HUES48 (cell line): Measurements from ENCODE around the gene ASAP3.
"Not testable (repeated sequence)": the region's sequence is repeated elsewhere in the genome, so short reads cannot be mapped to it uniquely, and the experiment has no call there.

Experiments used
- H3K27ac ChIP-seq: one replicate; pipeline ENCODE4 v1.7.0; 2013; ENCODE audit warnings: low read depth, low read length, inconsistent platforms
- H3K27me3 ChIP-seq: 2 replicates; pipeline ENCODE4 v1.6.1; 2013; ENCODE audit warnings: mild to moderate bottlenecking, low read length; ENCODE audit not compliant: control insufficient read depth, insufficient read depth
- H3K36me3 ChIP-seq: 2 replicates; pipeline ENCODE4 v1.6.1; 2013; ENCODE audit warnings: low read length; ENCODE audit not compliant: control insufficient read depth, insufficient read depth
- H3K4me1 ChIP-seq: 2 replicates; pipeline ENCODE4 v1.6.1; 2013; ENCODE audit warnings: mild to moderate bottlenecking, low read length; ENCODE audit not compliant: control insufficient read depth, insufficient read depth
- H3K4me3 ChIP-seq: 2 replicates; pipeline ENCODE4 v1.5.1; 2013; ENCODE audit warnings: mild to moderate bottlenecking, low read depth, low read length
- H3K9ac ChIP-seq: 2 replicates; pipeline ENCODE4 v1.6.1; 2013; ENCODE audit warnings: mild to moderate bottlenecking, low read depth, low read length, moderate library complexity
- H3K9me3 ChIP-seq: 2 replicates; pipeline ENCODE4 v1.6.1; 2013; ENCODE audit warnings: low read length; ENCODE audit not compliant: control insufficient read depth, insufficient read depth

ASAP3 gene

GRCh38 chr1:23392125-23392855 is 91.7 kb downstream of the ASAP3 start:
- H3K4me1 ChIP-seq, result peaks cover 12% of the 10 kb centered on the region
- no peaks in the 10 kb centered on the region for H3K36me3 ChIP-seq
- no peak overlapping the region for H3K9ac ChIP-seq
- H3K4me3 ChIP-seq, result no peak overlapping the region
- no peak overlapping the region for H3K27ac ChIP-seq
- no peaks in the 10 kb centered on the region for H3K9me3 ChIP-seq
- peaks cover 90% of the 10 kb centered on the region for H3K27me3 ChIP-seq

GRCh38 chr1:23389837-23390321 is 94.1 kb downstream of the ASAP3 start:
- no peak overlapping the region for H3K4me3 ChIP-seq
- H3K36me3 ChIP-seq, result no peaks in the 10 kb centered on the region
- peaks cover 6% of the 10 kb centered on the region for H3K4me1 ChIP-seq
- no peak overlapping the region for H3K27ac ChIP-seq
- peaks cover 88% of the 10 kb centered on the region for H3K27me3 ChIP-seq
- H3K9ac ChIP-seq, result no peak overlapping the region
- H3K9me3 ChIP-seq, result no peaks in the 10 kb centered on the region

- no peaks in the 10 kb centered on the region for H3K4me1 ChIP-seq
- H3K4me3 ChIP-seq, result no peak overlapping the region
- no peaks in the 10 kb centered on the region for H3K36me3 ChIP-seq
- peaks cover 87% of the 10 kb centered on the region for H3K27me3 ChIP-seq
- no peak overlapping the region for H3K9ac ChIP-seq
- no peak overlapping the region for H3K27ac ChIP-seq
- H3K9me3 ChIP-seq, result no peaks in the 10 kb centered on the region
These were observed 96.5 kb downstream of the ASAP3 start for GRCh38 chr1:23387494-23387893.

- H3K9me3 ChIP-seq, result no peaks in the 10 kb centered on the region
- no peak overlapping the region for H3K27ac ChIP-seq
- no peak overlapping the region for H3K9ac ChIP-seq
- H3K4me3 ChIP-seq, result no peak overlapping the region
- H3K36me3 ChIP-seq, result no peaks in the 10 kb centered on the region
- peaks cover 90% of the 10 kb centered on the region for H3K27me3 ChIP-seq
- H3K4me1 ChIP-seq, result no peaks in the 10 kb centered on the region
These were observed 98.8 kb downstream of the ASAP3 start for GRCh38 chr1:23385119-23385621.

- Histone ChIP-seq H3K36me3 (no peaks in the 10 kb centered on the region), H3K4me1 (no peaks in the 10 kb centered on the region), H3K9ac (no peak overlapping the region), H3K4me3 (no peak overlapping the region), H3K9me3 (no peaks in the 10 kb centered on the region), H3K27ac (no peak overlapping the region), H3K27me3 (peaks cover 90% of the 10 kb centered on the region)
These were observed 99.5 kb downstream of the ASAP3 start for GRCh38 chr1:23384312-23385058.

- H3K4me3 ChIP-seq, result no peak overlapping the region
- no peak overlapping the region for H3K9ac ChIP-seq
- H3K27me3 ChIP-seq, result peaks cover 87% of the 10 kb centered on the region
- H3K27ac ChIP-seq, result no peak overlapping the region
- H3K4me1 ChIP-seq, result no peaks in the 10 kb centered on the region
- H3K9me3 ChIP-seq, result no peaks in the 10 kb centered on the region
- H3K36me3 ChIP-seq, result no peaks in the 10 kb centered on the region
These were observed 100.2 kb downstream of the ASAP3 start for GRCh38 chr1:23383577-23384311.

GRCh38 chr1:23381233-23381885 is 102.6 kb downstream of the ASAP3 start:
- no peaks in the 10 kb centered on the region for H3K4me1 ChIP-seq
- H3K9ac ChIP-seq, result no peak overlapping the region
- H3K9me3 ChIP-seq, result no peaks in the 10 kb centered on the region
- peaks cover 92% of the 10 kb centered on the region for H3K27me3 ChIP-seq
- H3K4me3 ChIP-seq, result no peak overlapping the region
- H3K27ac ChIP-seq, result no peak overlapping the region
- no peaks in the 10 kb centered on the region for H3K36me3 ChIP-seq

GRCh38 chr1:23380719-23381118 is 103.3 kb downstream of the ASAP3 start:
- Histone ChIP-seq H3K4me1 (no peaks in the 10 kb centered on the region), H3K27ac (no peak overlapping the region), H3K4me3 (no peak overlapping the region), H3K9me3 (no peaks in the 10 kb centered on the region), H3K36me3 (no peaks in the 10 kb centered on the region), H3K9ac (no peak overlapping the region), H3K27me3 (peaks cover 92% of the 10 kb centered on the region)

- H3K9ac ChIP-seq, H3K4me3 ChIP-seq, H3K9me3 ChIP-seq, H3K36me3 ChIP-seq, H3K27ac ChIP-seq, H3K4me1 ChIP-seq: not testable (repeated sequence)
- H3K27me3 ChIP-seq, result peaks cover 92% of the 10 kb centered on the region
These were observed 103.7 kb downstream of the ASAP3 start for GRCh38 chr1:23380236-23380635.
